Measurements from ENCODE around the gene AATK.

Gene AATK

GRCh38 chr17:81129711-81130367, 36.2 kb downstream of the AATK start:
- no peaks in the 10 kb centered on the region for H3K27me3 Mint-ChIP-seq (ENCODE audit: low read depth)
- no peak overlapping the region for H3K27ac Mint-ChIP-seq
- H3K4me1 Mint-ChIP-seq (ENCODE audit: low read depth): no peaks in the 10 kb centered on the region
- no peaks in the 10 kb centered on the region for H3K9me3 Mint-ChIP-seq
- no peaks in the 10 kb centered on the region for H3K36me3 Mint-ChIP-seq (ENCODE audit: low read depth)
- H3K4me3 Mint-ChIP-seq: no peak overlapping the region

GRCh38 chr17:81129289-81129688, 36.7 kb downstream of the AATK start:
- no peaks in the 10 kb centered on the region for H3K36me3 Mint-ChIP-seq (ENCODE audit: low read depth)
- H3K27ac Mint-ChIP-seq: no peak overlapping the region
- H3K9me3 Mint-ChIP-seq: no peaks in the 10 kb centered on the region
- no peaks in the 10 kb centered on the region for H3K4me1 Mint-ChIP-seq (ENCODE audit: low read depth)
- no peaks in the 10 kb centered on the region for H3K27me3 Mint-ChIP-seq (ENCODE audit: low read depth)
- no peak overlapping the region for H3K4me3 Mint-ChIP-seq

GRCh38 chr17:81128774-81129173, 37.2 kb downstream of the AATK start:
- Mint-ChIP-seq H3K4me1 (ENCODE audit: low read depth) (no peaks in the 10 kb centered on the region), H3K4me3 (no peak overlapping the region), H3K27me3 (ENCODE audit: low read depth) (no peaks in the 10 kb centered on the region), H3K9me3 (no peaks in the 10 kb centered on the region), H3K27ac (no peak overlapping the region), H3K36me3 (ENCODE audit: low read depth) (no peaks in the 10 kb centered on the region)

- H3K36me3 Mint-ChIP-seq (ENCODE audit: low read depth): no peaks in the 10 kb centered on the region
- no peaks in the 10 kb centered on the region for H3K9me3 Mint-ChIP-seq
- no peak overlapping the region for H3K27ac Mint-ChIP-seq
- H3K27me3 Mint-ChIP-seq (ENCODE audit: low read depth): no peaks in the 10 kb centered on the region
- H3K4me3 Mint-ChIP-seq: no peak overlapping the region
- H3K4me1 Mint-ChIP-seq (ENCODE audit: low read depth): no peaks in the 10 kb centered on the region
Observed at GRCh38 chr17:81128338-81128737, 37.7 kb downstream of the AATK start.

- Mint-ChIP-seq H3K36me3 (ENCODE audit: low read depth) (no peaks in the 10 kb centered on the region), H3K4me1 (ENCODE audit: low read depth) (no peaks in the 10 kb centered on the region), H3K4me3 (no peak overlapping the region), H3K27me3 (ENCODE audit: low read depth) (no peaks in the 10 kb centered on the region), H3K27ac (no peak overlapping the region), H3K9me3 (no peaks in the 10 kb centered on the region)
Observed at GRCh38 chr17:81127526-81128177, 38.4 kb downstream of the AATK start.

- no peaks in the 10 kb centered on the region for H3K36me3 Mint-ChIP-seq (ENCODE audit: low read depth)
- no peaks in the 10 kb centered on the region for H3K9me3 Mint-ChIP-seq
- no peak overlapping the region for H3K27ac Mint-ChIP-seq
- H3K4me3 Mint-ChIP-seq: no peak overlapping the region
- no peaks in the 10 kb centered on the region for H3K27me3 Mint-ChIP-seq (ENCODE audit: low read depth)
- H3K4me1 Mint-ChIP-seq (ENCODE audit: low read depth): no peaks in the 10 kb centered on the region
Observed at GRCh38 chr17:81127133-81127455, 38.9 kb downstream of the AATK start.

- Mint-ChIP-seq H3K4me1 (ENCODE audit: low read depth) (no peaks in the 10 kb centered on the region), H3K4me3 (no peak overlapping the region), H3K27ac (no peak overlapping the region), H3K27me3 (ENCODE audit: low read depth) (no peaks in the 10 kb centered on the region), H3K9me3 (no peaks in the 10 kb centered on the region), H3K36me3 (ENCODE audit: low read depth) (no peaks in the 10 kb centered on the region)
Observed at GRCh38 chr17:81126281-81127132, 39.5 kb downstream of the AATK start.

GRCh38 chr17:81125573-81126081, 40.4 kb downstream of the AATK start:
- no peaks in the 10 kb centered on the region for H3K27me3 Mint-ChIP-seq (ENCODE audit: low read depth)
- no peak overlapping the region for H3K4me3 Mint-ChIP-seq
- no peak overlapping the region for H3K27ac Mint-ChIP-seq
- no peaks in the 10 kb centered on the region for H3K9me3 Mint-ChIP-seq
- H3K36me3 Mint-ChIP-seq (ENCODE audit: low read depth): no peaks in the 10 kb centered on the region
- no peaks in the 10 kb centered on the region for H3K4me1 Mint-ChIP-seq (ENCODE audit: low read depth)

GRCh38 chr17:81124377-81124776, 41.6 kb downstream of the AATK start:
- no peak overlapping the region for H3K27ac Mint-ChIP-seq
- H3K27me3 Mint-ChIP-seq (ENCODE audit: low read depth): no peaks in the 10 kb centered on the region
- no peaks in the 10 kb centered on the region for H3K36me3 Mint-ChIP-seq (ENCODE audit: low read depth)
- H3K4me1 Mint-ChIP-seq (ENCODE audit: low read depth): no peaks in the 10 kb centered on the region
- H3K9me3 Mint-ChIP-seq: no peaks in the 10 kb centered on the region
- no peak overlapping the region for H3K4me3 Mint-ChIP-seq

GRCh38 chr17:81123052-81124048, 42.7 kb downstream of the AATK start:
- no peak overlapping the region for H3K27ac Mint-ChIP-seq
- no peak overlapping the region for H3K4me3 Mint-ChIP-seq
- H3K36me3 Mint-ChIP-seq (ENCODE audit: low read depth): no peaks in the 10 kb centered on the region
- no peaks in the 10 kb centered on the region for H3K9me3 Mint-ChIP-seq
- H3K27me3 Mint-ChIP-seq (ENCODE audit: low read depth): no peaks in the 10 kb centered on the region
- peaks cover 2% of the 10 kb centered on the region for H3K4me1 Mint-ChIP-seq (ENCODE audit: low read depth)

- no peak overlapping the region for H3K4me3 Mint-ChIP-seq
- peaks cover 2% of the 10 kb centered on the region for H3K4me1 Mint-ChIP-seq (ENCODE audit: low read depth)
- H3K27ac Mint-ChIP-seq: no peak overlapping the region
- no peaks in the 10 kb centered on the region for H3K27me3 Mint-ChIP-seq (ENCODE audit: low read depth)
- no peaks in the 10 kb centered on the region for H3K36me3 Mint-ChIP-seq (ENCODE audit: low read depth)
- no peaks in the 10 kb centered on the region for H3K9me3 Mint-ChIP-seq
Observed at GRCh38 chr17:81121841-81122733, 43.9 kb downstream of the AATK start.

GRCh38 chr17:81120695-81121621, 45.1 kb downstream of the AATK start:
- H3K27ac Mint-ChIP-seq: no peak overlapping the region
- no peaks in the 10 kb centered on the region for H3K36me3 Mint-ChIP-seq (ENCODE audit: low read depth)
- no peak overlapping the region for H3K4me3 Mint-ChIP-seq

More at GRCh38 chr17:81120695-81121621, 45.1 kb downstream of the AATK start:
- Mint-ChIP-seq H3K27me3 (ENCODE audit: low read depth) (no peaks in the 10 kb centered on the region), H3K9me3 (no peaks in the 10 kb centered on the region), H3K4me1 (ENCODE audit: low read depth) (peaks cover 2% of the 10 kb centered on the region)

All from T-helper 1 cell treated with Interleukin-12 subunit alpha and Interleukin-12 subunit beta and Interleukin-4 antibody, amounts not matched to agents 30 μg/mL and 1 μg/mL, for 36 hours (primary cell).